Measurements from ENCODE around the gene NMNAT2. TPM values are rescaled to one million over a fixed set of nuclear protein-coding genes. Genes with fewer than 3 reads are reported as not detected.

The NMNAT2 gene
- total and polyA plus RNA-seq, 2 experiments from 2014 or later, result 3.6 to 10.0 TPM

DNA sequence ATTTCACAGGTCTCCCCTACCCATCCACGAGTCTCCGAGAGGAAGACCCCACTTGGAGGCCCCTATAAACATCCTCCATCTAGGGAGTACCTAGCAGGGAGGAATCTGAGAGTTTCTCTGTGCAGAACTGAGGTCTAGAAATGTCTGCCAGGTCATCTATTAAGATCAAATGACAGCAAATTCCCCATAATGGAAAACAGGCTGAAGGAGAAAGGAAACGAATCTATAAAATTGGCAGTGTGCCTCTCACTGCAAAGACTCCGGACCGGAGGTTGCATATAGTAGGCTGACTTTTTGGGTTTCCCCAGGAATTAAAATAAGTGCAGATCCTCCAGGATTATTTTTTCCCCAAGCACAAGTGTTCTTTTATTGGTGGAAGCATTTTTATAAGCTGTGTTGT lies 57.7 kb downstream of the NMNAT2 start:
- no peak overlapping the region for H3K27ac Mint-ChIP-seq
- no peak overlapping the region for H2AFZ ChIP-seq
- no peaks in the 10 kb centered on the region; the same call in 2 of the 3 replicates for H3K36me3 Mint-ChIP-seq (ENCODE audit: low read depth)
- no peaks in the 10 kb centered on the region for H3K27me3 Mint-ChIP-seq (ENCODE audit: insufficient read depth, low read depth, poor library complexity)
- DNase-seq (ENCODE audit: low spot score), result no peak
- no peak overlapping the region for H3K27ac ChIP-seq (ENCODE audit: low read depth)
- no peaks in the 10 kb centered on the region for H3K9me3 Mint-ChIP-seq
- no peaks in the 10 kb centered on the region for H3K79me2 ChIP-seq (replicated peaks; ENCODE audit: insufficient read depth)
- H3K4me3 Mint-ChIP-seq, result no peak overlapping the region
- no peaks in the 10 kb centered on the region for H3K9me2 ChIP-seq (ENCODE audit: insufficient read depth)
- H3K4me1 ChIP-seq (ENCODE audit: insufficient read depth), result no peaks in the 10 kb centered on the region
- ATAC-seq, result no peak
- H3K4me3 ChIP-seq, result no peak overlapping the region
- H3K27me3 ChIP-seq (ENCODE audit: insufficient read depth), result no peaks in the 10 kb centered on the region
- no peak overlapping the region for H3K4me2 ChIP-seq
- TF ChIP-seq, protein P1, sequence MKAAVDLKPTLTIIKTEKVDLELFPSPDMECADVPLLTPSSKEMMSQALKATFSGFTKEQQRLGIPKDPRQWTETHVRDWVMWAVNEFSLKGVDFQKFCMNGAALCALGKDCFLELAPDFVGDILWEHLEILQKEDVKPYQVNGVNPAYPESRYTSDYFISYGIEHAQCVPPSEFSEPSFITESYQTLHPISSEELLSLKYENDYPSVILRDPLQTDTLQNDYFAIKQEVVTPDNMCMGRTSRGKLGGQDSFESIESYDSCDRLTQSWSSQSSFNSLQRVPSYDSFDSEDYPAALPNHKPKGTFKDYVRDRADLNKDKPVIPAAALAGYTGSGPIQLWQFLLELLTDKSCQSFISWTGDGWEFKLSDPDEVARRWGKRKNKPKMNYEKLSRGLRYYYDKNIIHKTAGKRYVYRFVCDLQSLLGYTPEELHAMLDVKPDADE (IDR thresholded peaks at IDR 0.05), result no peak
- TF ChIP-seq EZH2 (IDR thresholded peaks at IDR 0.05; ENCODE audit: low read depth, unreplicated experiment) (no peak), REST (IDR thresholded peaks at IDR 0.05; ENCODE audit: unreplicated experiment) (no peak), ZNF331 (CRISPR knock-in tag; IDR thresholded peaks at IDR 0.05; ENCODE audit: low read depth) (no peak), STAT1 (IDR thresholded peaks at IDR 0.05; ENCODE audit: unreplicated experiment) (no peak), EZH2phosphoT487 (IDR thresholded peaks at IDR 0.05; ENCODE audit: unreplicated experiment) (no peak), ZNF462 (CRISPR knock-in tag; IDR thresholded peaks at IDR 0.05) (no peak), ZNF114 (CRISPR knock-in tag; IDR thresholded peaks at IDR 0.05) (no peak), CREB1 (CRISPR knock-in tag; IDR thresholded peaks at IDR 0.05; ENCODE audit: low read depth) (no peak), JUNB (IDR thresholded peaks at IDR 0.05; ENCODE audit: unreplicated experiment) (no peak), NANOG (IDR thresholded peaks at IDR 0.05; ENCODE audit: borderline replicate concordance) (no peak), POLR2AphosphoS5 (IDR thresholded peaks at IDR 0.05; ENCODE audit: low read depth) (no peak)
- TF ChIP-seq, protein P2, sequence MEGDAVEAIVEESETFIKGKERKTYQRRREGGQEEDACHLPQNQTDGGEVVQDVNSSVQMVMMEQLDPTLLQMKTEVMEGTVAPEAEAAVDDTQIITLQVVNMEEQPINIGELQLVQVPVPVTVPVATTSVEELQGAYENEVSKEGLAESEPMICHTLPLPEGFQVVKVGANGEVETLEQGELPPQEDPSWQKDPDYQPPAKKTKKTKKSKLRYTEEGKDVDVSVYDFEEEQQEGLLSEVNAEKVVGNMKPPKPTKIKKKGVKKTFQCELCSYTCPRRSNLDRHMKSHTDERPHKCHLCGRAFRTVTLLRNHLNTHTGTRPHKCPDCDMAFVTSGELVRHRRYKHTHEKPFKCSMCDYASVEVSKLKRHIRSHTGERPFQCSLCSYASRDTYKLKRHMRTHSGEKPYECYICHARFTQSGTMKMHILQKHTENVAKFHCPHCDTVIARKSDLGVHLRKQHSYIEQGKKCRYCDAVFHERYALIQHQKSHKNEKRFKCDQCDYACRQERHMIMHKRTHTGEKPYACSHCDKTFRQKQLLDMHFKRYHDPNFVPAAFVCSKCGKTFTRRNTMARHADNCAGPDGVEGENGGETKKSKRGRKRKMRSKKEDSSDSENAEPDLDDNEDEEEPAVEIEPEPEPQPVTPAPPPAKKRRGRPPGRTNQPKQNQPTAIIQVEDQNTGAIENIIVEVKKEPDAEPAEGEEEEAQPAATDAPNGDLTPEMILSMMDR (conservative IDR thresholded peaks at IDR 0.05; ENCODE audit: low read depth in 2 of 2), result no peak
- H3K4me1 Mint-ChIP-seq, result no peaks in the 10 kb centered on the region
- no peaks in the 10 kb centered on the region for H3F3A ChIP-seq (replicated peaks; ENCODE audit: low read depth)
- H4K20me1 ChIP-seq (replicated peaks; ENCODE audit: insufficient read depth), result no peaks in the 10 kb centered on the region
- no peaks in the 10 kb centered on the region for H3K36me3 ChIP-seq (ENCODE audit: insufficient read depth)
